ENCODE measurements around the gene CDKAL1. TPM values are rescaled to one million over a fixed set of nuclear protein-coding genes. Genes with fewer than 3 reads are reported as not detected.

Gene CDKAL1
- total and polyA plus RNA-seq, 2 of the 8 experiments (the other 6 are each of a cell fraction or from before 2014, with no cell fraction given): 8.4 to 24.6 TPM

DNA sequence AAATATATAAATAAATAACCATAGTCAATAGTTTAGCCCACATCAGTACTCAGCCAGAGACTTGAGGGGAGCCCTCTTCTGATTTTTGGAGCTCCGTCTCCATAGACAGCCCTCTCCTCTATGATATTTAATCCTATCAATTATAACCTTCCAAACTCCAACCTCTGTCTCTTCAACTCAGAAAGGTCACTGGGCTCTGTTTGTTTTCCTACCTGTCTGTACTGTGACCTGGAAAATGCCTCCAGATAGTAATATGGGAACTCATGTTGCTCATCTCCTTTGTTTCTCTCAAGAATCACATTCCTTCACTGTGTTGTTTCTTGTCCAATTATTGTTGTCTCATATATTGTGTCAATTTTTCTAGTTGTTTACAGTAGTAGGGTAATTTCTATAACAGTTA is 409.7 kb downstream of the CDKAL1 start:
- Histone ChIP-seq H3K4ac (replicated peaks; ENCODE audit: insufficient read length, low read depth, low read length) (no peak overlapping the region), H3K27me3 (replicated peaks in 1 of 4; ENCODE audit: control insufficient read depth in 3 of 4, extremely low read depth in 1 of 4, insufficient read depth in 3 of 4, low read length in 3 of 4) (no peaks in the 10 kb centered on the region), H3K18ac (ENCODE audit: extremely low read depth, low read length) (no peak overlapping the region), H3K4me1 (replicated peaks in 1 of 4; ENCODE audit: control insufficient read depth in 3 of 4, insufficient read depth in 4 of 4, low read length in 3 of 4) (no peaks in the 10 kb centered on the region; a peak in 1 of 7 replicates), H2AFZ (ENCODE audit: low read length) (no peak overlapping the region), H3K9ac (replicated peaks in 1 of 4; ENCODE audit: extremely low read depth in 1 of 4, low read depth in 3 of 4, low read length in 3 of 4) (no peak overlapping the region), H2AK5ac (ENCODE audit: low read depth, low read length) (no peak overlapping the region), H2BK5ac (ENCODE audit: low read depth, low read length) (no peak overlapping the region), H3K23me2 (ENCODE audit: low read depth, low read length) (no peaks in the 10 kb centered on the region), H4K20me1 (replicated peaks in 1 of 2; ENCODE audit: control insufficient read depth in 1 of 2, insufficient read depth in 2 of 2, low read length in 2 of 2) (no peaks in the 10 kb centered on the region), H4K5ac (ENCODE audit: insufficient read length, low read depth, low read length) (no peak overlapping the region), H3K79me2 (ENCODE audit: control insufficient read depth in 1 of 2, insufficient read depth in 2 of 2, low read length in 2 of 2) (no peaks in the 10 kb centered on the region), H3K79me1 (ENCODE audit: low read depth, low read length) (no peaks in the 10 kb centered on the region), H2BK20ac (ENCODE audit: low read length) (no peak overlapping the region), H2BK15ac (ENCODE audit: low read length) (no peak overlapping the region), H2BK120ac (replicated peaks; ENCODE audit: low read depth, low read length) (no peak overlapping the region), H3K4me2 (ENCODE audit: insufficient read depth in 1 of 2, low read depth in 2 of 2, low read length in 2 of 2) (no peak overlapping the region), H3K4me3 (ENCODE audit: extremely low read depth in 1 of 4, insufficient read depth in 2 of 4, low read depth in 3 of 4, low read length in 4 of 4) (no peak overlapping the region), H3K14ac (ENCODE audit: insufficient read length) (no peak overlapping the region), H3K56ac (replicated peaks; ENCODE audit: insufficient read length, low read depth, low read length) (no peak overlapping the region), H3K27ac (ENCODE audit: low read depth, low read length) (no peak overlapping the region), H4K91ac (replicated peaks; ENCODE audit: insufficient read length, low read length) (no peak overlapping the region), H4K8ac (ENCODE audit: extremely low read depth, insufficient read depth, low read length) (no peak overlapping the region), H3K36me3 (ENCODE audit: control insufficient read depth in 2 of 4, insufficient read depth in 4 of 4, low read length in 3 of 4) (no peaks in the 10 kb centered on the region), H2BK12ac (ENCODE audit: low read depth, low read length) (no peak overlapping the region), H3K23ac (ENCODE audit: insufficient read length) (no peak overlapping the region), H3K9me3 (ENCODE audit: insufficient read depth in 2 of 2, low read depth in 1 of 2, low read length in 1 of 2) (0 out of 4 replicates have a peak, but pooled peaks cover 0 to 5% of the 10 kb centered on the region in 2 experiments)
- no peak for DNase-seq (ENCODE audit: low read depth in 1 of 2, low spot score in 2 of 2)
- ChIA-PET POLR2A (ENCODE audit: partially characterized antibody) (no interaction called here), CTCF (ENCODE audit: partially characterized antibody) (interaction anchor here (0.6 kb wide), 1 partner anchor 407 kb away, joined by 3 read pairs; no protein-coding TSS in a partner anchor)
- no peak for FAIRE-seq
- 92% methylated on average over 1 of the region's 1 CpG; no CpG with 5 or more reads in 1 of the 2 experiments for WGBS, 2 experiments (ENCODE audit: extremely low coverage in 1 of 2, insufficient coverage in 1 of 2, insufficient read length in 1 of 2, insufficient replicate concordance in 2 of 2, low coverage in 1 of 2, low lambda C conversion rate in 2 of 2, missing lambda C conversion rate in 1 of 2)
- TF ChIP-seq, protein P1, sequence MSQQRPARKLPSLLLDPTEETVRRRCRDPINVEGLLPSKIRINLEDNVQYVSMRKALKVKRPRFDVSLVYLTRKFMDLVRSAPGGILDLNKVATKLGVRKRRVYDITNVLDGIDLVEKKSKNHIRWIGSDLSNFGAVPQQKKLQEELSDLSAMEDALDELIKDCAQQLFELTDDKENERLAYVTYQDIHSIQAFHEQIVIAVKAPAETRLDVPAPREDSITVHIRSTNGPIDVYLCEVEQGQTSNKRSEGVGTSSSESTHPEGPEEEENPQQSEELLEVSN (IDR thresholded peaks at IDR 0.05): no peak
- TF ChIP-seq CEBPB (IDR thresholded peaks at IDR 0.05; ENCODE audit: low read depth, low read length): no peak
- TF ChIP-seq CHD2 (IDR thresholded peaks at IDR 0.05; ENCODE audit: low read length): no peak
- TF ChIP-seq JUND (IDR thresholded peaks at IDR 0.05; ENCODE audit: low read length): no peak
- TF ChIP-seq KDM5A (IDR thresholded peaks at IDR 0.05; ENCODE audit: low read length): no peak
- no peak for TF ChIP-seq NRF1 (IDR thresholded peaks at IDR 0.05; ENCODE audit: low read depth, low read length)
- TF ChIP-seq FOSL1 (IDR thresholded peaks at IDR 0.05; ENCODE audit: insufficient read depth, low read depth, low read length): no peak

All from H1 (cell line).